Measurements from ENCODE around the gene PPP2R2D. TPM values are rescaled to one million over a fixed set of nuclear protein-coding genes. Genes with fewer than 3 reads are reported as not detected.

The PPP2R2D gene
- total RNA-seq, 1 donor from 2014 or later = 35.2 TPM

- intact Hi-C loops (cut with micrococcal nuclease) = no loop called here
Observed at GRCh38 chr10:131886237-131886636, 14.6 kb upstream of the PPP2R2D start.

GRCh38 chr10:131888186-131888604 lies 12.6 kb upstream of the PPP2R2D start:
- intact Hi-C loops (cut with micrococcal nuclease) = no loop called here

- intact Hi-C loops (cut with micrococcal nuclease) = no loop called here
Observed at GRCh38 chr10:131889755-131890154, 11.1 kb upstream of the PPP2R2D start.

- intact Hi-C loops (cut with micrococcal nuclease) = no loop called here
Observed at GRCh38 chr10:131890276-131891195, 10.3 kb upstream of the PPP2R2D start.

GRCh38 chr10:131891196-131891928 lies 9.4 kb upstream of the PPP2R2D start:
- intact Hi-C loops (cut with micrococcal nuclease) = no loop called here

- intact Hi-C loops (cut with micrococcal nuclease) = no loop called here
Observed at GRCh38 chr10:131891929-131892805, 8.6 kb upstream of the PPP2R2D start.

GRCh38 chr10:131892806-131893675 lies 7.8 kb upstream of the PPP2R2D start:
- intact Hi-C loops (cut with micrococcal nuclease) = no loop called here

GRCh38 chr10:131895116-131895515 lies 5.7 kb upstream of the PPP2R2D start:
- intact Hi-C loops (cut with micrococcal nuclease) = no loop called here

- intact Hi-C loops (cut with micrococcal nuclease) = no loop called here
Observed at GRCh38 chr10:131896403-131896802, 4.4 kb upstream of the PPP2R2D start.

GRCh38 chr10:131897297-131897899 lies 3.4 kb upstream of the PPP2R2D start:
- intact Hi-C loops (cut with micrococcal nuclease) = no loop called here

- intact Hi-C loops (cut with micrococcal nuclease) = no loop called here
Observed at GRCh38 chr10:131898061-131898460, 2.7 kb upstream of the PPP2R2D start.

- intact Hi-C loops (cut with micrococcal nuclease) = no loop called here
Observed at GRCh38 chr10:131898713-131899112, 2.1 kb upstream of the PPP2R2D start.

GRCh38 chr10:131899116-131899690 lies 1.6 kb upstream of the PPP2R2D start:
- intact Hi-C loops (cut with micrococcal nuclease) = no loop called here

GRCh38 chr10:131899695-131900349 lies 986 bp upstream of the PPP2R2D start:
- intact Hi-C loops (cut with micrococcal nuclease) = loop anchor here (1.0 to 5.0 kb wide), 8 partner anchors 73 to 1788 kb away; partner anchors contain the start of genes C10orf143, INPP5A and LRRC27

- intact Hi-C loops (cut with micrococcal nuclease) = loop anchor here (2.0 to 5.0 kb wide), 7 partner anchors 71 to 1789 kb away; partner anchors contain the start of genes C10orf143, INPP5A and LRRC27
Observed at GRCh38 chr10:131901181-131901829, 497 bp downstream of the PPP2R2D start.

GRCh38 chr10:131902211-131902610 lies 1.4 kb downstream of the PPP2R2D start:
- intact Hi-C loops (cut with micrococcal nuclease) = loop anchor here (5.0 kb wide), 4 partner anchors 120 to 1790 kb away; partner anchors contain the start of genes C10orf143 and LRRC27

- intact Hi-C loops (cut with micrococcal nuclease) = loop anchor here (5.0 kb wide), 4 partner anchors 120 to 1790 kb away; partner anchors contain the start of genes C10orf143 and LRRC27
Observed at GRCh38 chr10:131902691-131903090, 1.9 kb downstream of the PPP2R2D start.

GRCh38 chr10:131905267-131905571 lies 4.4 kb downstream of the PPP2R2D start:
- intact Hi-C loops (cut with micrococcal nuclease) = loop anchor here (2.0 kb wide), 1 partner anchor 18 kb away; no protein-coding TSS in a partner anchor
